ENCODE results near the gene C2CD3. TPM values are rescaled to one million over a fixed set of nuclear protein-coding genes. Genes with fewer than 3 reads are reported as not detected.

C2CD3 gene
- total and polyA plus RNA-seq, 10 of the 15 experiments (the other 5 are each of a cell fraction or from before 2014, with no cell fraction given) = 2.3 to 24.0 (median 16.3) TPM

DNA sequence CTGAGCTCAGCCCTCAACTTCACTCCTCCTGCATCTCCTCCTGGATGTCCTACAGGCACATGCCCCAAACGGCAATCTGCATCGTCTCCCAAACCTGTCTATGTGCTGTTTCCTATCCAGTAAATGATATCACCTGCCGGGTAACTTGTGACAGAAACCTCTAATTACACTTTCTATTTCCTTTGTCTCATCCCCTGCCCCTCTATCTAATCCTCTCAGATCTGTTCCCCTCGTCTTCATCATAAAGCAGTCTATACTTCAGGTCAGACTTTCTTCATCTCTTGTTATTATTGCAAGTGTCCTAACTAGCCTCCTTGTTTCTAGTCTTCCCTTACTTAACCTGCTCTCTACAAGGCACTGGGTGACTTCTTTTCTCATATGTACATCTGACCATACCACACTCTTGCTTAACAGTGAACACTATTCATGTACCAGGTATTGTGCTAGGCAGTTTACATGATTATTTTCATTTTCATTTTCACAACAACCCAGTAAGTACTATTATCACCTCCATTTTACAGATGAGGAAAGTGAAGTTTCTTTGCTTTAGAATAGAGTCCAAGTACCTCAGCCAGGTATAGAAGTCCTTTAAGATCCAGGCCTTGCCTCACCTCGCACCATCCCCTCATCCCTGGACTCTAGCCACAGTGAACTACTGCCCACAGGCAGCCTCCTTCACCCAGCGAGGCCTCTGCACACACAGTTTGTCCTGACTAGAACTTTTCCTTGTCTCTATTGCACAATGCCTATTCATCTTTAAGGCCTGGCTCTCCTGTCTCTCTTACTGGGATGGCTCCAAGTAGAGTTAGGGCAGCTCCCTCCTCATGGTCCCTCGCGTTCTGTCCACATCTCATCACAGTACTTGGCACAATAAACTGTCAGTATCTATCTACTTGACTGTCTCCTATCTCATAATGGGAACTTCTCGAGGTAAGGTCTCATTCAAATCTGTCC is 139.8 kb downstream of the C2CD3 start (continued):
- TF ChIP-seq, protein P1, sequence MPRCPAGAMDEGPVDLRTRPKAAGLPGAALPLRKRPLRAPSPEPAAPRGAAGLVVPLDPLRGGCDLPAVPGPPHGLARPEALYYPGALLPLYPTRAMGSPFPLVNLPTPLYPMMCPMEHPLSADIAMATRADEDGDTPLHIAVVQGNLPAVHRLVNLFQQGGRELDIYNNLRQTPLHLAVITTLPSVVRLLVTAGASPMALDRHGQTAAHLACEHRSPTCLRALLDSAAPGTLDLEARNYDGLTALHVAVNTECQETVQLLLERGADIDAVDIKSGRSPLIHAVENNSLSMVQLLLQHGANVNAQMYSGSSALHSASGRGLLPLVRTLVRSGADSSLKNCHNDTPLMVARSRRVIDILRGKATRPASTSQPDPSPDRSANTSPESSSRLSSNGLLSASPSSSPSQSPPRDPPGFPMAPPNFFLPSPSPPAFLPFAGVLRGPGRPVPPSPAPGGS (IDR thresholded peaks at IDR 0.05; ENCODE audit: borderline replicate concordance, insufficient read depth, low read depth, low read length, poor library complexity, severe bottlenecking) = no peak
- no peak for TF ChIP-seq HDAC2 (IDR thresholded peaks at IDR 0.05)

DNA sequence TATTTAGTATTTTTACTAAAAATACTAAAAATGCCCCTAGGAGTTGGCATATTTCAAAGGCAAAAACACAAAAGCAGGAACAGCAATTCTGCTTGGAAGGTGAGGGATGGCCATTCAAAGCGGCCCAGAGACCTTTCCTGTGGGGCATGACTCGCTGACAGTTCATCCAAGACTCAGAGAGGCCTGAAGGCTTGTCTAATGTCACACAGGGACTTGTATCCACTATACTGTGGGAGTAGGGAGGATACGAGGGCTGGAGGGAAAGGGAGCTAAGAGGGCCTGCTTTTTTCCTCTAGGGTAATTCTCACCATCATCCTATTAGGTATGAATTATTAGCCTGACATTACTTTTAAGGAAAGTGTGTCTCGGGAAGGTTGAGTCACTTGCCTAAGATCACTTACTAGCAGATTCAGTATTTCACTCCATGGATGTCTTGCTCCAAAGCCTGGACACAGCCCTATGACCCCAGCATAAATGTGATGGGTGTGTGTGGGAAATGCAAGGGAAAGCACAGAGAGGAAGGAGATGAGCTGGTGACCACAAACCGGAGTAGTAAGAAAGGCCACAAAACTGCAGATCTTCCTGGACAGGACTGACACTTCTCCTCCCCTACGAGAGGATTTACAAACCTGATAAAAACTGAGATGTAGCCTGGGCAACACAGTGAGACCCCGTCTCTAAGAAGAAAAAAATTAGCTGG is 145.2 kb downstream of the C2CD3 start:
- ChIA-PET RAD21 (ENCODE audit: unreplicated experiment) (no interaction called here), POLR2A (no interaction called here), SMC1A (ENCODE audit: uncharacterized antibody, unreplicated experiment) (interaction anchor here (1.2 kb wide), 1 partner anchor 10 kb away, joined by 3 read pairs; no protein-coding TSS in a partner anchor), CTCF (no interaction called here)
- H3K79me2 ChIP-seq (ENCODE audit: control insufficient read depth, insufficient read depth, low read length) = no peaks in the 10 kb centered on the region
- ATAC-seq = no peak
- no peak for DNase-seq (ENCODE audit: low read depth, low spot score)
- WGBS (ENCODE audit: insufficient coverage, insufficient replicate concordance, low lambda C conversion rate, missing lambda C conversion rate) = 67% methylated on average over 7 of the region's 7 CpGs
- H3K36me3 ChIP-seq (ENCODE audit: control insufficient read depth in 2 of 2, insufficient read depth in 2 of 2, low read length in 1 of 2) = peaks cover 0 to 1% of the 10 kb centered on the region in 2 experiments; a peak in 1 of 4 replicates
- H3K4me2 ChIP-seq (ENCODE audit: control insufficient read depth, insufficient read depth) = no peak overlapping the region
- no peaks in the 10 kb centered on the region for H3K9me3 ChIP-seq (replicated peaks; ENCODE audit: control insufficient read depth, insufficient read depth, low read length)
- BruUV-seq (replicated peaks) = no TSS peak
- FAIRE-seq = no peak
- peaks cover 9% of the 10 kb centered on the region for H3K4me1 ChIP-seq (ENCODE audit: control insufficient read depth, insufficient read depth, low read length)
- in situ Hi-C loops (cut with MboI) = no loop called here
- no peak overlapping the region for H2AFZ ChIP-seq (ENCODE audit: control insufficient read depth, low read depth, low read length)
- no peaks in the 10 kb centered on the region for H4K20me1 ChIP-seq (ENCODE audit: control insufficient read depth, insufficient read depth)
- TF ChIP-seq RUNX3 (IDR thresholded peaks at IDR 0.05; ENCODE audit: low read length) = peak; percentile 74
- TF ChIP-seq ESRRA (IDR thresholded peaks at IDR 0.05; ENCODE audit: low read length) = no peak
- H3K9ac ChIP-seq (ENCODE audit: control insufficient read depth, insufficient read depth, low read length) = no peak overlapping the region
- no peak overlapping the region for H3K4me3 ChIP-seq
- H3K27ac ChIP-seq (ENCODE audit: control insufficient read depth, insufficient read depth) = no peak overlapping the region
- intact Hi-C loops (cut with micrococcal nuclease; ENCODE audit: unreplicated experiment) = no loop called here
- H3K27me3 ChIP-seq (replicated peaks in 1 of 2; ENCODE audit: control insufficient read depth in 2 of 2, insufficient read depth in 2 of 2, low read length in 1 of 2) = no peaks in the 10 kb centered on the region
